ENCODE results near the gene TMC3.

DNA sequence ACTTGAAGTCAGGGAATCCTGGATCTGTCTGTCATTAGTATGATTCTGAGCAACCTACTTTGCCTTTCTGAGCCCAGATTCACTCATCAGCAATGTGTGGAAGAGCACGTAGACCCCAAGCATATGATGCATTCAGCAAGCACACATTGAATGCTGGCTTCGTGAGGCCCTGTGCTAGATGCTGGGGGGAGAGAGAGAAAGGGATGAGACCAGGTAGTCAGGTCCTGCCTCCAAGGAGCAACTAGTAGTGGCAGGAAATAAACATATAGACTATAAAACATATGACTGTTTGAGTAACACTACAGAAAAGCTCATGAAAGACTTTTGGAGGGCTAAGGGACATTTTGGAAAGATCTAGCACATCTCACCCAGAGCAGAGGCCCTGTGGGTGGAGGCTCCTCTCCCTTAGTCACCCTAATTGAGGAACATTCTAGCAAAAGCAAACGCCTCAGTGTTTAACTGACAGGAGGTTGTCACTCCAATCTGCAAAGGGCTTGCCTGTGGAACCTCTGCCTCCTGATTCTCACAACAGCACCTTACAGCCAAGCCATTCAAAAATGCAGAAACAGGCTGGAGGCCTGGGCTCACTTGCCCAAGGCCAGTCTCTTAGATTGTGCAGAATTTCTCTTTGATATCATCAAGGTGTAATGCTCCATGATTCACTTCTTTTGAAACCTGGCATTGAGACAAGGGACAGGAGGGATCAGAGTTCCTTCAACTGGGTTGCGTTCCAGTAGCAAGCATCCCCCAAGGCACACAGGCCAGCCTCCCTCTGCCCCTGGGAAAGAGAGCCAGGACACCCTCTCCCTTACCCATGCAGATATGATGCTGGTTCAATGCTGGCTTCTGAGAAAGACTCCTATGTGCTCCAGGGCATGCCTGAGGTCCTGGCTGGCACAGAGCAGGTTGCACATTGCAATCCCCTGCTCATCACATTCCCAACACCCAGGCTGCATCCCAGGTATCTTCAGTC is 76.1 kb downstream of the TMC3 start:
- TF ChIP-seq, protein P1, sequence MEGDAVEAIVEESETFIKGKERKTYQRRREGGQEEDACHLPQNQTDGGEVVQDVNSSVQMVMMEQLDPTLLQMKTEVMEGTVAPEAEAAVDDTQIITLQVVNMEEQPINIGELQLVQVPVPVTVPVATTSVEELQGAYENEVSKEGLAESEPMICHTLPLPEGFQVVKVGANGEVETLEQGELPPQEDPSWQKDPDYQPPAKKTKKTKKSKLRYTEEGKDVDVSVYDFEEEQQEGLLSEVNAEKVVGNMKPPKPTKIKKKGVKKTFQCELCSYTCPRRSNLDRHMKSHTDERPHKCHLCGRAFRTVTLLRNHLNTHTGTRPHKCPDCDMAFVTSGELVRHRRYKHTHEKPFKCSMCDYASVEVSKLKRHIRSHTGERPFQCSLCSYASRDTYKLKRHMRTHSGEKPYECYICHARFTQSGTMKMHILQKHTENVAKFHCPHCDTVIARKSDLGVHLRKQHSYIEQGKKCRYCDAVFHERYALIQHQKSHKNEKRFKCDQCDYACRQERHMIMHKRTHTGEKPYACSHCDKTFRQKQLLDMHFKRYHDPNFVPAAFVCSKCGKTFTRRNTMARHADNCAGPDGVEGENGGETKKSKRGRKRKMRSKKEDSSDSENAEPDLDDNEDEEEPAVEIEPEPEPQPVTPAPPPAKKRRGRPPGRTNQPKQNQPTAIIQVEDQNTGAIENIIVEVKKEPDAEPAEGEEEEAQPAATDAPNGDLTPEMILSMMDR (IDR thresholded peaks at IDR 0.05; ENCODE audit: low read depth, low read length), result no peak
- no peak for TF ChIP-seq EZH2phosphoT487 (IDR thresholded peaks at IDR 0.05; ENCODE audit: low read depth)
